Loucy (cell line): Measurements from ENCODE around the gene CCDC12.

ENCODE experiments used
- H2AFZ ChIP-seq: fragments of 200-600 bp; sonication (generic); 2 replicates; pipeline ENCODE4 v1.6.0; 2016; ENCODE audit warnings: antibody characterized with exemption, mild to moderate bottlenecking, low read length, moderate library complexity
- H3F3A ChIP-seq: fragments of 200-600 bp; 2 replicates; pipeline ENCODE4 v1.6.0; 2016; ENCODE audit warnings: antibody characterized with exemption, low read depth, mild to moderate bottlenecking
- H3K27me3 ChIP-seq: fragments of 200-600 bp; sonication (generic); 2 replicates; pipeline ENCODE4 v1.6.1; 2014; ENCODE audit warnings: low read length, mild to moderate bottlenecking; ENCODE audit not compliant: insufficient read depth, poor library complexity, severe bottlenecking
- H3K36me3 ChIP-seq: fragments of 200-600 bp; sonication (generic); 2 replicates; pipeline ENCODE4 v1.6.1; 2016; ENCODE audit warnings: low read length; ENCODE audit not compliant: insufficient read depth
- H3K4me1 ChIP-seq: fragments of 200-600 bp; sonication (generic); 2 replicates; pipeline ENCODE4 v1.5.1; 2014; ENCODE audit warnings: low read length, mild to moderate bottlenecking; ENCODE audit not compliant: insufficient read depth, poor library complexity, severe bottlenecking
- H3K4me2 ChIP-seq: fragments of 200-600 bp; sonication (generic); 2 replicates; pipeline ENCODE4 v1.6.0; 2014; ENCODE audit warnings: antibody characterized with exemption, low read length, low read depth, mild to moderate bottlenecking; ENCODE audit not compliant: poor library complexity, severe bottlenecking
- H3K4me3 ChIP-seq: fragments of 200-600 bp; sonication (generic); 2 replicates; pipeline ENCODE4 v1.5.1; 2014; ENCODE audit warnings: low read length, mild to moderate bottlenecking, mixed read lengths; ENCODE audit not compliant: poor library complexity, severe bottlenecking
- H3K79me2 ChIP-seq: fragments of 200-600 bp; sonication (generic); 2 replicates; pipeline ENCODE4 v1.6.1; 2014; ENCODE audit warnings: low read length; ENCODE audit not compliant: insufficient read depth
- H3K9ac ChIP-seq: fragments of 200-600 bp; sonication (generic); 2 replicates; pipeline ENCODE4 v1.6.0; 2014; ENCODE audit warnings: mild to moderate bottlenecking, low read depth, low read length, moderate library complexity; ENCODE audit not compliant: poor library complexity, severe bottlenecking
- H3K9me2 ChIP-seq: fragments of 200-600 bp; sonication (generic); replicated peaks from 2 replicates; pipeline ENCODE4 v1.6.1; 2016; ENCODE audit warnings: low read depth, low read length, mixed read lengths
- H3K9me3 ChIP-seq: fragments of 200-600 bp; sonication (generic); 2 replicates; pipeline ENCODE4 v1.6.1; 2014; ENCODE audit warnings: mild to moderate bottlenecking, antibody characterized with exemption, low read length, low read depth; ENCODE audit not compliant: insufficient read depth
- H4K20me1 ChIP-seq: fragments of 200-600 bp; sonication (generic); 2 replicates; pipeline ENCODE4 v1.6.0; 2014; ENCODE audit warnings: antibody characterized with exemption, low read length, mild to moderate bottlenecking; ENCODE audit not compliant: insufficient read depth, poor library complexity, severe bottlenecking
- EZH2phosphoT487 ChIP-seq: fragments of 200-600 bp; IDR thresholded peaks from 2 replicates; pipeline ENCODE4 v1.6.1; 2018; ENCODE audit warnings: antibody characterized with exemption, mild to moderate bottlenecking, moderate library complexity, borderline replicate concordance
- TF ChIP-seq, protein P1 (sequence below): fragments of 200-600 bp; sonication (generic); conservative IDR thresholded peaks from 2 replicates; pipeline ENCODE4 v1.5.1; 2014; ENCODE audit warnings: mild to moderate bottlenecking, antibody characterized with exemption, low read length

The CCDC12 gene

DNA sequence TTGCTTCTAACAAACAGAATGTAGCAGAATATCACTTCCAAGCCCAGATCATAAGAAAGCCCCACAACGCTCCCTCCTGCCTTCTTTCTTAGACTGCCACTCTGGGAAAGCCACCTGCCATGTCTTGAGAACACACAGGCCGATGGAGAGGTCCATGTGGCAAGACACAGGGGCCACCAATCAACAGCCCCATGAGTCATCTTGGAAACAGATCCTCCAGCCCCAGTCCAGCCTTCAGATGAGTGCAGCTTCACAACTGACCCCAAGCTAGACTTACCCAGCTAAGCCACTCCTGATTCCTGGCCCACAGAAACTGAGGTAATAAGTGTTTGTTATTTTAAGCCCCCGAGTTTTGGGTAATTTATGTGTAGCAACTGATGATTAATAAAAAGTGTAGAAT is 59.3 kb downstream of the CCDC12 start:
- Histone ChIP-seq H3K9me2 (no peaks in the 10 kb centered on the region), H3K4me3 (no peak overlapping the region), H3K9ac (no peak overlapping the region), H3K9me3 (peaks cover 9% of the 10 kb centered on the region; the same call in 1 of the 2 replicates), H3K79me2 (no peaks in the 10 kb centered on the region), H3K27me3 (no peaks in the 10 kb centered on the region), H3K36me3 (peaks cover 55% of the 10 kb centered on the region), H3K4me1 (no peaks in the 10 kb centered on the region), H3F3A (no peaks in the 10 kb centered on the region), H4K20me1 (no peaks in the 10 kb centered on the region), H3K4me2 (no peak overlapping the region), H2AFZ (no peak overlapping the region)
- TF ChIP-seq EZH2phosphoT487: no peak
- TF ChIP-seq, protein P1, sequence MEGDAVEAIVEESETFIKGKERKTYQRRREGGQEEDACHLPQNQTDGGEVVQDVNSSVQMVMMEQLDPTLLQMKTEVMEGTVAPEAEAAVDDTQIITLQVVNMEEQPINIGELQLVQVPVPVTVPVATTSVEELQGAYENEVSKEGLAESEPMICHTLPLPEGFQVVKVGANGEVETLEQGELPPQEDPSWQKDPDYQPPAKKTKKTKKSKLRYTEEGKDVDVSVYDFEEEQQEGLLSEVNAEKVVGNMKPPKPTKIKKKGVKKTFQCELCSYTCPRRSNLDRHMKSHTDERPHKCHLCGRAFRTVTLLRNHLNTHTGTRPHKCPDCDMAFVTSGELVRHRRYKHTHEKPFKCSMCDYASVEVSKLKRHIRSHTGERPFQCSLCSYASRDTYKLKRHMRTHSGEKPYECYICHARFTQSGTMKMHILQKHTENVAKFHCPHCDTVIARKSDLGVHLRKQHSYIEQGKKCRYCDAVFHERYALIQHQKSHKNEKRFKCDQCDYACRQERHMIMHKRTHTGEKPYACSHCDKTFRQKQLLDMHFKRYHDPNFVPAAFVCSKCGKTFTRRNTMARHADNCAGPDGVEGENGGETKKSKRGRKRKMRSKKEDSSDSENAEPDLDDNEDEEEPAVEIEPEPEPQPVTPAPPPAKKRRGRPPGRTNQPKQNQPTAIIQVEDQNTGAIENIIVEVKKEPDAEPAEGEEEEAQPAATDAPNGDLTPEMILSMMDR: no peak

DNA sequence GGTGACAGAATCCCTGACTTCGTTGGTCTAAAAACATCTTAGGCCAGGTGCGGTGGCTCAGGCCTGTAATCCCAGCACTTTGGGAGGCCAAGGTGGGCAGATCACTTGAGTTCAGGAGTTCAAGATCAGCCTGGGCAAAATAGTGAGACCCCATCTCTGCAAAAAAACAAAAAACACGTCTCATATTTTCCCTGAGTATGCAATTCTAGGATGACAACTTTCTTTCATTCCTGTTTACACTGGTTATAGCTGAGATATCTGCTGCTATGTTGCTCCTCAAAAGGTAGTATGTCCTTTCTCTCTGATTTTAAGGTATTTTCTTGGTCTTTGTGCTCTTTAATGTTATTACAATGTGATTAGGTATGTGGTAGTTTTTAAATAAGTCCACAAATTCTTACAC is 59.7 kb downstream of the CCDC12 start:
- no peak overlapping the region for H3K9ac ChIP-seq
- no peaks in the 10 kb centered on the region for H3F3A ChIP-seq
- no peaks in the 10 kb centered on the region for H4K20me1 ChIP-seq
- H3K79me2 ChIP-seq: no peaks in the 10 kb centered on the region
- no peak overlapping the region for H3K4me2 ChIP-seq
- no peak for TF ChIP-seq EZH2phosphoT487
- TF ChIP-seq, protein P1: no peak
- peaks cover 9% of the 10 kb centered on the region; the same call in 1 of the 2 replicates for H3K9me3 ChIP-seq
- H3K36me3 ChIP-seq: peaks cover 50% of the 10 kb centered on the region
- H3K4me3 ChIP-seq: no peak overlapping the region
- no peak overlapping the region for H2AFZ ChIP-seq
- H3K27me3 ChIP-seq: no peaks in the 10 kb centered on the region
- H3K9me2 ChIP-seq: no peaks in the 10 kb centered on the region
- H3K4me1 ChIP-seq: no peaks in the 10 kb centered on the region

DNA sequence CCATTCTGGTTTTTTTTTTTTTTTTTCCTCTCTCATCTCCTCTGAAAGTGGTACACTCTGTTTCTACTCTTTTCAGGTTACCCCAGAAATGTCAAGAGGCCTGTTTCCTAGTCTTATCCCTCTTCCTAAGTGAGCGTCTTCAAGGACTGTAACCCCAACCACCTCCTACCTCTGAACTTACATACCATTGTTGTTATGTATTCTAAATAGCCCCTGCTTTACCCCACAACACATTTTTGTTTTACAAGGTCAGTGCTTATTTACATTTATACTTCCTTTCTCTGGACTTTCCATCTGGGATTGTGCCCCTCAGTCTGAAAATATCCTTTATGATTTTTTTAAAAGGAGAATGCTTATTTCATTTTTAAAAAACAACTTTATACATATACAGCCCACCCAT is 60.3 kb downstream of the CCDC12 start:
- Histone ChIP-seq H3K9me3 (peaks cover 9% of the 10 kb centered on the region; the same call in 1 of the 2 replicates), H3K9me2 (no peaks in the 10 kb centered on the region), H3K4me2 (no peak overlapping the region), H3F3A (no peaks in the 10 kb centered on the region), H2AFZ (no peak overlapping the region), H3K9ac (no peak overlapping the region), H3K27me3 (no peaks in the 10 kb centered on the region), H3K36me3 (peaks cover 45% of the 10 kb centered on the region), H3K79me2 (no peaks in the 10 kb centered on the region), H3K4me1 (no peaks in the 10 kb centered on the region), H4K20me1 (no peaks in the 10 kb centered on the region), H3K4me3 (no peak overlapping the region)
- TF ChIP-seq, protein P1: no peak
- no peak for TF ChIP-seq EZH2phosphoT487
